ENCODE results near the gene MTUS2. TPM values are rescaled to one million over a fixed set of nuclear protein-coding genes. Genes with fewer than 3 reads are reported as not detected.

The MTUS2 gene
- total and polyA plus RNA-seq, 2 experiments from 2014 or later = 0.27 to 0.38 TPM

DNA sequence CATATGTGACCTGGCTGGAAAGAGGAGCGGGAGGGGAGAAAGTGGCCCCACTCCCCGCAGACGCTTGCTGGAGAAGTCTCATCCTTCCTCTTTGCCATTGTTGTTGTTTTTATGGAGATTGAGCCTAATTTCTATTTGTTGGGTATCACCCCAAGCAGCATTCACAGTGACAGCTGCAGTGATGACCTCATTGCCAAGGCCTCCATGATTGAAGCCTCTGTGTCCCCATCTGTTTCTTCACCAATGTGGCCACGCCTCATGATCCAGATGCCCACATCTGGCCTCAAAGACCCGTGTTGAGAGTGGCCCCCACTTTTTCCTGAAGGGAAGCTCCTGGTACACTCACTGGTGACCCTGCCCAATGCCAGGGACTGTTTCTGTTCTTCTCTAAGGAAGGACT lies 621.2 kb downstream of the MTUS2 start:
- Histone ChIP-seq H3K79me2 (replicated peaks; ENCODE audit: insufficient read depth) (no peaks in the 10 kb centered on the region), H3K4me3 (no peak overlapping the region), H3K4me1 (ENCODE audit: insufficient read depth) (peaks cover 4% of the 10 kb centered on the region; the same call in 1 of the 2 replicates), H2AFZ (no peak overlapping the region), H3K9me2 (ENCODE audit: insufficient read depth) (no peaks in the 10 kb centered on the region), H4K20me1 (replicated peaks; ENCODE audit: insufficient read depth) (no peaks in the 10 kb centered on the region), H3F3A (replicated peaks; ENCODE audit: low read depth) (no peaks in the 10 kb centered on the region), H3K27ac (ENCODE audit: low read depth) (no peak overlapping the region), H3K36me3 (ENCODE audit: insufficient read depth) (no peaks in the 10 kb centered on the region), H3K27me3 (ENCODE audit: insufficient read depth) (no peaks in the 10 kb centered on the region), H3K4me2 (no peak overlapping the region)
- peaks cover 3% of the 10 kb centered on the region for H3K27me3 Mint-ChIP-seq (ENCODE audit: insufficient read depth, low read depth, poor library complexity)
- H3K27ac Mint-ChIP-seq = no peak overlapping the region
- DNase-seq (ENCODE audit: low spot score) = no peak
- no peaks in the 10 kb centered on the region for H3K36me3 Mint-ChIP-seq (ENCODE audit: low read depth)
- no peaks in the 10 kb centered on the region for H3K9me3 Mint-ChIP-seq
- H3K4me3 Mint-ChIP-seq = no peak overlapping the region
- H3K4me1 Mint-ChIP-seq = peaks cover 9% of the 10 kb centered on the region; the same call in 2 of the 3 replicates
- ATAC-seq = no peak
- TF ChIP-seq ZNF331 (CRISPR knock-in tag; IDR thresholded peaks at IDR 0.05; ENCODE audit: low read depth) (no peak), ZNF114 (CRISPR knock-in tag; IDR thresholded peaks at IDR 0.05) (no peak), STAT1 (IDR thresholded peaks at IDR 0.05; ENCODE audit: unreplicated experiment) (no peak), NANOG (IDR thresholded peaks at IDR 0.05; ENCODE audit: borderline replicate concordance) (no peak), JUNB (IDR thresholded peaks at IDR 0.05; ENCODE audit: unreplicated experiment) (no peak), EZH2phosphoT487 (IDR thresholded peaks at IDR 0.05; ENCODE audit: unreplicated experiment) (no peak), CREB1 (CRISPR knock-in tag; IDR thresholded peaks at IDR 0.05; ENCODE audit: low read depth) (no peak), EZH2 (IDR thresholded peaks at IDR 0.05; ENCODE audit: low read depth, unreplicated experiment) (no peak), REST (IDR thresholded peaks at IDR 0.05; ENCODE audit: unreplicated experiment) (no peak), POLR2AphosphoS5 (IDR thresholded peaks at IDR 0.05; ENCODE audit: low read depth) (no peak), CTCF (conservative IDR thresholded peaks at IDR 0.05; ENCODE audit: low read depth in 2 of 2) (no peak)
- TF ChIP-seq, protein P1, sequence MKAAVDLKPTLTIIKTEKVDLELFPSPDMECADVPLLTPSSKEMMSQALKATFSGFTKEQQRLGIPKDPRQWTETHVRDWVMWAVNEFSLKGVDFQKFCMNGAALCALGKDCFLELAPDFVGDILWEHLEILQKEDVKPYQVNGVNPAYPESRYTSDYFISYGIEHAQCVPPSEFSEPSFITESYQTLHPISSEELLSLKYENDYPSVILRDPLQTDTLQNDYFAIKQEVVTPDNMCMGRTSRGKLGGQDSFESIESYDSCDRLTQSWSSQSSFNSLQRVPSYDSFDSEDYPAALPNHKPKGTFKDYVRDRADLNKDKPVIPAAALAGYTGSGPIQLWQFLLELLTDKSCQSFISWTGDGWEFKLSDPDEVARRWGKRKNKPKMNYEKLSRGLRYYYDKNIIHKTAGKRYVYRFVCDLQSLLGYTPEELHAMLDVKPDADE (IDR thresholded peaks at IDR 0.05) = no peak
- TF ChIP-seq, protein P2, sequence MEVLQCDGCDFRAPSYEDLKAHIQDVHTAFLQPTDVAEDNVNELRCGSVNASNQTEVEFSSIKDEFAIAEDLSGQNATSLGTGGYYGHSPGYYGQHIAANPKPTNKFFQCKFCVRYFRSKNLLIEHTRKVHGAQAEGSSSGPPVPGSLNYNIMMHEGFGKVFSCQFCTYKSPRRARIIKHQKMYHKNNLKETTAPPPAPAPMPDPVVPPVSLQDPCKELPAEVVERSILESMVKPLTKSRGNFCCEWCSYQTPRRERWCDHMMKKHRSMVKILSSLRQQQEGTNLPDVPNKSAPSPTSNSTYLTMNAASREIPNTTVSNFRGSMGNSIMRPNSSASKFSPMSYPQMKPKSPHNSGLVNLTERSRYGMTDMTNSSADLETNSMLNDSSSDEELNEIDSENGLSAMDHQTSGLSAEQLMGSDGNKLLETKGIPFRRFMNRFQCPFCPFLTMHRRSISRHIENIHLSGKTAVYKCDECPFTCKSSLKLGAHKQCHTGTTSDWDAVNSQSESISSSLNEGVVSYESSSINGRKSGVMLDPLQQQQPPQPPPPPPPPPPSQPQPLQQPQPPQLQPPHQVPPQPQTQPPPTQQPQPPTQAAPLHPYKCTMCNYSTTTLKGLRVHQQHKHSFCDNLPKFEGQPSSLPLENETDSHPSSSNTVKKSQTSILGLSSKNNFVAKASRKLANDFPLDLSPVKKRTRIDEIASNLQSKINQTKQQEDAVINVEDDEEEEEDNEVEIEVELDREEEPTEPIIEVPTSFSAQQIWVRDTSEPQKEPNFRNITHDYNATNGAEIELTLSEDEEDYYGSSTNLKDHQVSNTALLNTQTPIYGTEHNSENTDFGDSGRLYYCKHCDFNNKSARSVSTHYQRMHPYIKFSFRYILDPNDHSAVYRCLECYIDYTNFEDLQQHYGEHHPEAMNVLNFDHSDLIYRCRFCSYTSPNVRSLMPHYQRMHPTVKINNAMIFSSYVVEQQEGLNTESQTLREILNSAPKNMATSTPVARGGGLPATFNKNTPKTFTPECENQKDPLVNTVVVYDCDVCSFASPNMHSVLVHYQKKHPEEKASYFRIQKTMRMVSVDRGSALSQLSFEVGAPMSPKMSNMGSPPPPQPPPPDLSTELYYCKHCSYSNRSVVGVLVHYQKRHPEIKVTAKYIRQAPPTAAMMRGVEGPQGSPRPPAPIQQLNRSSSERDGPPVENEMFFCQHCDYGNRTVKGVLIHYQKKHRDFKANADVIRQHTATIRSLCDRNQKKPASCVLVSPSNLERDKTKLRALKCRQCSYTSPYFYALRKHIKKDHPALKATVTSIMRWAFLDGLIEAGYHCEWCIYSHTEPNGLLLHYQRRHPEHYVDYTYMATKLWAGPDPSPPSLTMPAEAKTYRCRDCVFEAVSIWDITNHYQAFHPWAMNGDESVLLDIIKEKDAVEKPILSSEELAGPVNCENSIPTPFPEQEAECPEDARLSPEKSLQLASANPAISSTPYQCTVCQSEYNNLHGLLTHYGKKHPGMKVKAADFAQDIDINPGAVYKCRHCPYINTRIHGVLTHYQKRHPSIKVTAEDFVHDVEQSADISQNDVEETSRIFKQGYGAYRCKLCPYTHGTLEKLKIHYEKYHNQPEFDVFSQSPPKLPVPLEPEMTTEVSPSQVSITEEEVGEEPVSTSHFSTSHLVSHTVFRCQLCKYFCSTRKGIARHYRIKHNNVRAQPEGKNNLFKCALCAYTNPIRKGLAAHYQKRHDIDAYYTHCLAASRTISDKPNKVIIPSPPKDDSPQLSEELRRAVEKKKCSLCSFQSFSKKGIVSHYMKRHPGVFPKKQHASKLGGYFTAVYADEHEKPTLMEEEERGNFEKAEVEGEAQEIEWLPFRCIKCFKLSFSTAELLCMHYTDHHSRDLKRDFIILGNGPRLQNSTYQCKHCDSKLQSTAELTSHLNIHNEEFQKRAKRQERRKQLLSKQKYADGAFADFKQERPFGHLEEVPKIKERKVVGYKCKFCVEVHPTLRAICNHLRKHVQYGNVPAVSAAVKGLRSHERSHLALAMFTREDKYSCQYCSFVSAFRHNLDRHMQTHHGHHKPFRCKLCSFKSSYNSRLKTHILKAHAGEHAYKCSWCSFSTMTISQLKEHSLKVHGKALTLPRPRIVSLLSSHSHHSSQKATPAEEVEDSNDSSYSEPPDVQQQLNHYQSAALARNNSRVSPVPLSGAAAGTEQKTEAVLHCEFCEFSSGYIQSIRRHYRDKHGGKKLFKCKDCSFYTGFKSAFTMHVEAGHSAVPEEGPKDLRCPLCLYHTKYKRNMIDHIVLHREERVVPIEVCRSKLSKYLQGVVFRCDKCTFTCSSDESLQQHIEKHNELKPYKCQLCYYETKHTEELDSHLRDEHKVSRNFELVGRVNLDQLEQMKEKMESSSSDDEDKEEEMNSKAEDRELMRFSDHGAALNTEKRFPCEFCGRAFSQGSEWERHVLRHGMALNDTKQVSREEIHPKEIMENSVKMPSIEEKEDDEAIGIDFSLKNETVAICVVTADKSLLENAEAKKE (CRISPR knock-in tag; IDR thresholded peaks at IDR 0.05) = no peak
